ENCODE measurements around the gene CNGB1.

GRCh38 chr16:57908409-57908987, 62.4 kb downstream of the CNGB1 start:
- no peak for TF ChIP-seq CTCF (IDR thresholded peaks at IDR 0.05 in 8 of 11, conservative IDR thresholded peaks at IDR 0.05 in 3 of 11)
- TF ChIP-seq POLR2A (IDR thresholded peaks at IDR 0.05), result no peak
